ENCODE measurements around the gene PHF14.
"Not testable (repeated sequence)": the region's sequence is repeated elsewhere in the genome, so short reads cannot be mapped to it uniquely, and the experiment has no call there.

PHF14 gene

DNA sequence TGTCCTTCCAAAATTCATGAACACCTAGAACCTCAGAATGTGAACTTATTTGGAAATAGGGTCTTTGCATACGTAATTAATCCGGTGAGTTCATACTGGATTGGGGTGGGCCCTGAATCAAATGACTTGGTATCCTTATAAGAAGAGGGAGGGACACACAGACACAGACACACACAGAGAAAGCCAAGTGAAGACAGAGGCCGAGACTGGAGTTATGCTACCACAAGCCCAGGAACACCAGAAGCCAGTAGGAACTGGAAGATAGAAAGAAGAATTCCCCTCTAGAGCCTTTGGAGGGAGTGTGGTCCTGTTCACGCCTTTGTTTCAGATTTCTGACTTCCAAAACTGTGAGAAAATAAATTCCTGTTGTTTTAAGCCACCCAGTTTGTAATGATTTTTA is 17.1 kb upstream of the PHF14 start:
- TF ChIP-seq, protein P1, sequence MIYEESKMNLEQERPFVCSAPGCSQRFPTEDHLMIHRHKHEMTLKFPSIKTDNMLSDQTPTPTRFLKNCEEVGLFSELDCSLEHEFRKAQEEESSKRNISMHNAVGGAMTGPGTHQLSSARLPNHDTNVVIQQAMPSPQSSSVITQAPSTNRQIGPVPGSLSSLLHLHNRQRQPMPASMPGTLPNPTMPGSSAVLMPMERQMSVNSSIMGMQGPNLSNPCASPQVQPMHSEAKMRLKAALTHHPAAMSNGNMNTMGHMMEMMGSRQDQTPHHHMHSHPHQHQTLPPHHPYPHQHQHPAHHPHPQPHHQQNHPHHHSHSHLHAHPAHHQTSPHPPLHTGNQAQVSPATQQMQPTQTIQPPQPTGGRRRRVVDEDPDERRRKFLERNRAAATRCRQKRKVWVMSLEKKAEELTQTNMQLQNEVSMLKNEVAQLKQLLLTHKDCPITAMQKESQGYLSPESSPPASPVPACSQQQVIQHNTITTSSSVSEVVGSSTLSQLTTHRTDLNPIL (CRISPR knock-in tag; IDR thresholded peaks at IDR 0.05; ENCODE audit: low read depth): no peak
- TF ChIP-seq ZNF565 (CRISPR knock-in tag; conservative IDR thresholded peaks at IDR 0.05; ENCODE audit: low read depth): no peak
- TF ChIP-seq CSDC2 (CRISPR knock-in tag; IDR thresholded peaks at IDR 0.05): no peak
- TF ChIP-seq ZNF70 (CRISPR knock-in tag; IDR thresholded peaks at IDR 0.05): no peak
- TF ChIP-seq, protein P2, sequence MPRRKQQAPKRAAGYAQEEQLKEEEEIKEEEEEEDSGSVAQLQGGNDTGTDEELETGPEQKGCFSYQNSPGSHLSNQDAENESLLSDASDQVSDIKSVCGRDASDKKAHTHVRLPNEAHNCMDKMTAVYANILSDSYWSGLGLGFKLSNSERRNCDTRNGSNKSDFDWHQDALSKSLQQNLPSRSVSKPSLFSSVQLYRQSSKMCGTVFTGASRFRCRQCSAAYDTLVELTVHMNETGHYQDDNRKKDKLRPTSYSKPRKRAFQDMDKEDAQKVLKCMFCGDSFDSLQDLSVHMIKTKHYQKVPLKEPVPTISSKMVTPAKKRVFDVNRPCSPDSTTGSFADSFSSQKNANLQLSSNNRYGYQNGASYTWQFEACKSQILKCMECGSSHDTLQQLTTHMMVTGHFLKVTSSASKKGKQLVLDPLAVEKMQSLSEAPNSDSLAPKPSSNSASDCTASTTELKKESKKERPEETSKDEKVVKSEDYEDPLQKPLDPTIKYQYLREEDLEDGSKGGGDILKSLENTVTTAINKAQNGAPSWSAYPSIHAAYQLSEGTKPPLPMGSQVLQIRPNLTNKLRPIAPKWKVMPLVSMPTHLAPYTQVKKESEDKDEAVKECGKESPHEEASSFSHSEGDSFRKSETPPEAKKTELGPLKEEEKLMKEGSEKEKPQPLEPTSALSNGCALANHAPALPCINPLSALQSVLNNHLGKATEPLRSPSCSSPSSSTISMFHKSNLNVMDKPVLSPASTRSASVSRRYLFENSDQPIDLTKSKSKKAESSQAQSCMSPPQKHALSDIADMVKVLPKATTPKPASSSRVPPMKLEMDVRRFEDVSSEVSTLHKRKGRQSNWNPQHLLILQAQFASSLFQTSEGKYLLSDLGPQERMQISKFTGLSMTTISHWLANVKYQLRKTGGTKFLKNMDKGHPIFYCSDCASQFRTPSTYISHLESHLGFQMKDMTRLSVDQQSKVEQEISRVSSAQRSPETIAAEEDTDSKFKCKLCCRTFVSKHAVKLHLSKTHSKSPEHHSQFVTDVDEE (CRISPR knock-in tag; IDR thresholded peaks at IDR 0.05): no peak
- TF ChIP-seq GLIS3 (CRISPR knock-in tag; IDR thresholded peaks at IDR 0.05): no peak
- no peak; the same call in 2 of the 3 replicates for ATAC-seq

DNA sequence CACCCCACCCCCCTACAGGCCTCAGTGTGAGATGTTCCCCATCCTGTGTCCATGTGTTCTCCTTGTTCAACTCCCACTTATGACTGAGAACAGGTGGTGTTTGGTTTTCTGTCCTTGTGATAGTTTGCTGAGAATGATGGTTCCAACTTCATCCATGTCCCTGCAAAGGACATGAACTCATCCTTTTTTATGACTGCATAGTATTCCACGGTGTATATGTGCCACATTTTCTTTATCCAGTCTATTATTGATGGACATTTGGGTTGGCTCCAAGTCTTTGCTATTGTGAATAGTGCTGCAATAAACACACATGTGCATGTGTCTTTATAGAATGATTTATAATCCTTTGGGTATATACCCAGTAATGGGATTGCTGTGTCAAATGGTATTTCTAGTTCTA is 13.4 kb upstream of the PHF14 start:
- not testable (repeated sequence) for ATAC-seq

DNA sequence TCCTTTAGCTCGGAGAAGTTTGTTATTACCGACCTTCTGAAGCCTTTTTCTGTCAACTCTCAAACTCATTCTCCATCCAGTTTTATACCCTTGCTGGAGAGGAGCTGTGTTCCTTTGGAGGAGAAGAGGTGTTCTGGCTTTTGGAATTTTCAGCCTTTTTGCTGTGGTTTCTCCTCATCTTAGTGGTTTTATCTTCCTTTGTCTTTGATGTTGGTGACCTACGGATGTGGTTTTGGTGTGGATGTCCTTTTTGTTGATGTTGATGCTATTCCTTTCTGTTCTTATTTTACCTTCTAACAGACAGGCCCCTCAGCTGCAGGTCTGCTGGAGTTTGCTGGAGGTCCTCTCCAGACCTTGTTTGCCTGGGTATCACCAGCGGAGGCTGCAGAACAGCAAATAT is 8.7 kb upstream of the PHF14 start:
- not testable (repeated sequence) for ATAC-seq

DNA sequence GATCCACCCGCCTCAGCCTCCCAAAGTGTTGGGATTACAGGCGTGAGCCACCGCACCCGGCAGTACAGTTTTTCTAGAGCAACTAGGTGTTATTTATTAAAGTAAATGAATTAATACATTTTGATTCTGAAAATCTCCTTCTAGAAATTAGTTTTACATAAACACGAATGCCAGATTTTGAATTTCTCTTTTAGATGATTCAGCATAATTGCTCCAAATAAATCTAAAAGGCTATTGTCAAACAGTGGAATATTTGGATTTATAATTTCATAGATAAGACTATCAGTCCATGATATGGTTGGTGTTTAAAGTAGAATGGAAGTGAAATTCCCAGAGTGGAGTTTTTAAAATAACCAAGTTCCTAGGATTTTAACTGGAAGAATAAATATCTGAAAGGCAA is 1.5 kb upstream of the PHF14 start:
- ATAC-seq: no peak
- no peak for TF ChIP-seq ARNTL (CRISPR knock-in tag; IDR thresholded peaks at IDR 0.05; ENCODE audit: borderline replicate concordance, low read depth)
- TF ChIP-seq SNAI2 (CRISPR knock-in tag; IDR thresholded peaks at IDR 0.05): no peak
- TF ChIP-seq ZNF565 (CRISPR knock-in tag; conservative IDR thresholded peaks at IDR 0.05; ENCODE audit: low read depth): no peak
- no peak for TF ChIP-seq RARB (CRISPR knock-in tag; IDR thresholded peaks at IDR 0.05)
- TF ChIP-seq ZNF8 (CRISPR knock-in tag; IDR thresholded peaks at IDR 0.05): no peak
- TF ChIP-seq, protein P2 (CRISPR knock-in tag; IDR thresholded peaks at IDR 0.05): no peak
- no peak for TF ChIP-seq TCF4 (CRISPR knock-in tag; IDR thresholded peaks at IDR 0.05; ENCODE audit: borderline replicate concordance)
- no peak for TF ChIP-seq ZFP3 (CRISPR knock-in tag; IDR thresholded peaks at IDR 0.05)
- TF ChIP-seq OSR1 (CRISPR knock-in tag; IDR thresholded peaks at IDR 0.05): no peak
- TF ChIP-seq GLIS3 (CRISPR knock-in tag; IDR thresholded peaks at IDR 0.05): no peak
- TF ChIP-seq, protein P3, sequence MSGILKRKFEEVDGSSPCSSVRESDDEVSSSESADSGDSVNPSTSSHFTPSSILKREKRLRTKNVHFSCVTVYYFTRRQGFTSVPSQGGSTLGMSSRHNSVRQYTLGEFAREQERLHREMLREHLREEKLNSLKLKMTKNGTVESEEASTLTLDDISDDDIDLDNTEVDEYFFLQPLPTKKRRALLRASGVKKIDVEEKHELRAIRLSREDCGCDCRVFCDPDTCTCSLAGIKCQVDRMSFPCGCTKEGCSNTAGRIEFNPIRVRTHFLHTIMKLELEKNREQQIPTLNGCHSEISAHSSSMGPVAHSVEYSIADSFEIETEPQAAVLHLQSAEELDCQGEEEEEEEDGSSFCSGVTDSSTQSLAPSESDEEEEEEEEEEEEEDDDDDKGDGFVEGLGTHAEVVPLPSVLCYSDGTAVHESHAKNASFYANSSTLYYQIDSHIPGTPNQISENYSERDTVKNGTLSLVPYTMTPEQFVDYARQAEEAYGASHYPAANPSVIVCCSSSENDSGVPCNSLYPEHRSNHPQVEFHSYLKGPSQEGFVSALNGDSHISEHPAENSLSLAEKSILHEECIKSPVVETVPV (CRISPR knock-in tag; IDR thresholded peaks at IDR 0.05): no peak
- no peak for TF ChIP-seq ESRRG (CRISPR knock-in tag; IDR thresholded peaks at IDR 0.05)
- TF ChIP-seq TOX (CRISPR knock-in tag; IDR thresholded peaks at IDR 0.05; ENCODE audit: borderline replicate concordance): no peak
- TF ChIP-seq, protein P4, sequence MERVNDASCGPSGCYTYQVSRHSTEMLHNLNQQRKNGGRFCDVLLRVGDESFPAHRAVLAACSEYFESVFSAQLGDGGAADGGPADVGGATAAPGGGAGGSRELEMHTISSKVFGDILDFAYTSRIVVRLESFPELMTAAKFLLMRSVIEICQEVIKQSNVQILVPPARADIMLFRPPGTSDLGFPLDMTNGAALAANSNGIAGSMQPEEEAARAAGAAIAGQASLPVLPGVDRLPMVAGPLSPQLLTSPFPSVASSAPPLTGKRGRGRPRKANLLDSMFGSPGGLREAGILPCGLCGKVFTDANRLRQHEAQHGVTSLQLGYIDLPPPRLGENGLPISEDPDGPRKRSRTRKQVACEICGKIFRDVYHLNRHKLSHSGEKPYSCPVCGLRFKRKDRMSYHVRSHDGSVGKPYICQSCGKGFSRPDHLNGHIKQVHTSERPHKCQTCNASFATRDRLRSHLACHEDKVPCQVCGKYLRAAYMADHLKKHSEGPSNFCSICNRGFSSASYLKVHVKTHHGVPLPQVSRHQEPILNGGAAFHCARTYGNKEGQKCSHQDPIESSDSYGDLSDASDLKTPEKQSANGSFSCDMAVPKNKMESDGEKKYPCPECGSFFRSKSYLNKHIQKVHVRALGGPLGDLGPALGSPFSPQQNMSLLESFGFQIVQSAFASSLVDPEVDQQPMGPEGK (CRISPR knock-in tag; IDR thresholded peaks at IDR 0.05; ENCODE audit: borderline replicate concordance): no peak
- TF ChIP-seq CSDC2 (CRISPR knock-in tag; IDR thresholded peaks at IDR 0.05): no peak
- no peak for TF ChIP-seq ZNF70 (CRISPR knock-in tag; IDR thresholded peaks at IDR 0.05)
- TF ChIP-seq, protein P5, sequence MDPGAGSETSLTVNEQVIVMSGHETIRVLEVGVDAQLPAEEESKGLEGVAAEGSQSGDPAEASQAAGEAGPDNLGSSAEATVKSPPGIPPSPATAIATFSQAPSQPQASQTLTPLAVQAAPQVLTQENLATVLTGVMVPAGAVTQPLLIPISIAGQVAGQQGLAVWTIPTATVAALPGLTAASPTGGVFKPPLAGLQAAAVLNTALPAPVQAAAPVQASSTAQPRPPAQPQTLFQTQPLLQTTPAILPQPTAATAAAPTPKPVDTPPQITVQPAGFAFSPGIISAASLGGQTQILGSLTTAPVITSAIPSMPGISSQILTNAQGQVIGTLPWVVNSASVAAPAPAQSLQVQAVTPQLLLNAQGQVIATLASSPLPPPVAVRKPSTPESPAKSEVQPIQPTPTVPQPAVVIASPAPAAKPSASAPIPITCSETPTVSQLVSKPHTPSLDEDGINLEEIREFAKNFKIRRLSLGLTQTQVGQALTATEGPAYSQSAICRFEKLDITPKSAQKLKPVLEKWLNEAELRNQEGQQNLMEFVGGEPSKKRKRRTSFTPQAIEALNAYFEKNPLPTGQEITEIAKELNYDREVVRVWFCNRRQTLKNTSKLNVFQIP (CRISPR knock-in tag; IDR thresholded peaks at IDR 0.05; ENCODE audit: borderline replicate concordance, low read depth): no peak
- no peak for TF ChIP-seq ZC3H10 (CRISPR knock-in tag; IDR thresholded peaks at IDR 0.05)
- no peak for TF ChIP-seq BACH2 (CRISPR knock-in tag; IDR thresholded peaks at IDR 0.05; ENCODE audit: borderline replicate concordance)
